HepG2 (cell line): ENCODE data around the gene ACVR1B. TPM values are rescaled to one million over a fixed set of nuclear protein-coding genes. Genes with fewer than 3 reads are reported as not detected.
A peak's percentile ranks its signal among the peaks of the same experiment; 100 is the strongest.

Experiments
- ARHGAP35 ChIP-seq: sonication (generic); formaldehyde crosslinking; IDR thresholded peaks from 2 replicates; pipeline ENCODE4 v1.9.0; 2022; ENCODE audit warnings: mild to moderate bottlenecking, inconsistent platforms, moderate library complexity, missing genetic modification reagents, borderline replicate concordance
- HMG20A ChIP-seq: IDR thresholded peaks from 2 replicates; pipeline ENCODE4 v1.6.1; 2016; ENCODE audit warnings: borderline replicate concordance
- NFIC ChIP-seq: IDR thresholded peaks from 2 replicates; pipeline ENCODE4 v1.6.1; 2012; ENCODE audit warnings: mild to moderate bottlenecking, low read length, inconsistent platforms
- NONO ChIP-seq, 2 experiments: fragments of 450-650 bp in 1 of 2; sonication (generic) in 1 of 2; formaldehyde crosslinking in 1 of 2; IDR thresholded peaks in 1 of 2; conservative IDR thresholded peaks in 1 of 2; 2 replicates each; pipeline versions ENCODE4 v1.6.1 to v1.8.0; 2017 to 2022; ENCODE audit warnings: mild to moderate bottlenecking in 1 of 2, missing genetic modification reagents in 1 of 2, moderate library complexity in 1 of 2
- NRL ChIP-seq: sonication (generic); formaldehyde crosslinking; IDR thresholded peaks from 2 replicates; pipeline ENCODE4 v1.5.0; 2020; ENCODE audit warnings: missing genetic modification reagents, mild to moderate bottlenecking, moderate library complexity, borderline replicate concordance
- POLR2G ChIP-seq: fragments of 200-400 bp; formaldehyde crosslinking; IDR thresholded peaks from 2 replicates; pipeline ENCODE4 v1.6.1; 2018; ENCODE audit warnings: mild to moderate bottlenecking, low read depth, low read length, moderate library complexity
- SALL1 ChIP-seq: sonication (generic); formaldehyde crosslinking; IDR thresholded peaks from 2 replicates; pipeline ENCODE4 v1.8.0; 2022; ENCODE audit warnings: mild to moderate bottlenecking, missing genetic modification reagents
- SIX1 ChIP-seq: sonication (generic); formaldehyde crosslinking; IDR thresholded peaks from 2 replicates; pipeline ENCODE4 v1.4.0; 2020; ENCODE audit warnings: missing genetic modification reagents, borderline replicate concordance
- SNAI1 ChIP-seq: sonication (generic); formaldehyde crosslinking; IDR thresholded peaks from 2 replicates; pipeline ENCODE4 v1.5.0; 2020; ENCODE audit warnings: mild to moderate bottlenecking, missing genetic modification reagents, borderline replicate concordance
- SOX13 ChIP-seq, 3 experiments: fragments of 450-650 bp in 1 of 3; sonication (generic) in 1 of 3; formaldehyde crosslinking in 1 of 3; IDR thresholded peaks in 2 of 3; conservative IDR thresholded peaks in 1 of 3; 2 replicates each; pipeline versions ENCODE4 v1.5.0 to v1.6.1; 2016 to 2020; ENCODE audit warnings: antibody characterized with exemption in 1 of 3, mild to moderate bottlenecking in 1 of 3, missing compliant biosample characterization in 1 of 3, missing genetic modification reagents in 1 of 3, moderate library complexity in 1 of 3
- TRIM24 ChIP-seq: sonication (generic); formaldehyde crosslinking; IDR thresholded peaks from 2 replicates; pipeline ENCODE4 v1.8.0; 2022; ENCODE audit warnings: mild to moderate bottlenecking, missing genetic modification reagents
- ZBTB7A ChIP-seq: sonication (generic); formaldehyde crosslinking; IDR thresholded peaks from 2 replicates; pipeline ENCODE4 v1.8.0; 2022; ENCODE audit warnings: mild to moderate bottlenecking, missing genetic modification reagents
- ZNF607 ChIP-seq: sonication (generic); formaldehyde crosslinking; IDR thresholded peaks from 2 replicates; pipeline ENCODE4 v1.5.1; 2020; ENCODE audit warnings: missing genetic modification reagents, mild to moderate bottlenecking, borderline replicate concordance
- ZNF891 ChIP-seq: sonication (generic); formaldehyde crosslinking; IDR thresholded peaks from 2 replicates; pipeline ENCODE4 v1.5.0; 2020; ENCODE audit warnings: mild to moderate bottlenecking, missing genetic modification reagents
- polyA plus RNA-seq, 8 experiments: library from polyadenylated mRNA; depleted of rRNA in 3 of 8; stranded (reverse) in 7 of 8; unstranded in 1 of 8; fragments of >200 nt; fragmentation: Illumina TruSeq in 4 of 8; extraction: Trizol in 4 of 8; gene quantifications; 2 replicates each; pipeline versions ENCODE4 v1.2.1 to v1.2.3, GENCODE V29; 2011 to 2016; ENCODE audit warnings: low read depth in 4 of 8, missing spikeins in 1 of 8, mixed read lengths in 1 of 8; ENCODE audit not compliant: insufficient read depth in 1 of 8
- total RNA-seq, 5 experiments: library from RNA; depleted of rRNA; stranded (reverse); fragments of >200 nt; fragmentation: Illumina TruSeq; extraction: Trizol; gene quantifications; 2 replicates each; pipeline ENCODE4 v1.2.3, GENCODE V29; 2016; ENCODE audit warnings: low read depth in 1 of 5
- TF ChIP-seq, protein P1 (sequence below): sonication (generic); formaldehyde crosslinking; IDR thresholded peaks from 2 replicates; pipeline ENCODE4 v1.4.0; 2020; ENCODE audit warnings: missing genetic modification reagents
- TF ChIP-seq, protein P2 (sequence below): sonication (generic); formaldehyde crosslinking; IDR thresholded peaks from 2 replicates; pipeline ENCODE4 v1.4.0; 2020; ENCODE audit warnings: low read depth, mild to moderate bottlenecking, missing genetic modification reagents
- TF ChIP-seq, protein P3 (sequence below): sonication (generic); formaldehyde crosslinking; IDR thresholded peaks from 2 replicates; pipeline ENCODE4; 2020; ENCODE audit warnings: missing genetic modification reagents, mild to moderate bottlenecking, borderline replicate concordance
- TF ChIP-seq, protein P4 (sequence below): sonication (generic); formaldehyde crosslinking; conservative IDR thresholded peaks from 2 replicates; pipeline ENCODE4 v1.8.0; 2022; ENCODE audit warnings: missing genetic modification reagents

ACVR1B gene
- total and polyA plus RNA-seq, 2 of the 13 experiments (the other 11 are each of a cell fraction or from before 2014, with no cell fraction given), result 8.9 to 12.1 TPM

DNA sequence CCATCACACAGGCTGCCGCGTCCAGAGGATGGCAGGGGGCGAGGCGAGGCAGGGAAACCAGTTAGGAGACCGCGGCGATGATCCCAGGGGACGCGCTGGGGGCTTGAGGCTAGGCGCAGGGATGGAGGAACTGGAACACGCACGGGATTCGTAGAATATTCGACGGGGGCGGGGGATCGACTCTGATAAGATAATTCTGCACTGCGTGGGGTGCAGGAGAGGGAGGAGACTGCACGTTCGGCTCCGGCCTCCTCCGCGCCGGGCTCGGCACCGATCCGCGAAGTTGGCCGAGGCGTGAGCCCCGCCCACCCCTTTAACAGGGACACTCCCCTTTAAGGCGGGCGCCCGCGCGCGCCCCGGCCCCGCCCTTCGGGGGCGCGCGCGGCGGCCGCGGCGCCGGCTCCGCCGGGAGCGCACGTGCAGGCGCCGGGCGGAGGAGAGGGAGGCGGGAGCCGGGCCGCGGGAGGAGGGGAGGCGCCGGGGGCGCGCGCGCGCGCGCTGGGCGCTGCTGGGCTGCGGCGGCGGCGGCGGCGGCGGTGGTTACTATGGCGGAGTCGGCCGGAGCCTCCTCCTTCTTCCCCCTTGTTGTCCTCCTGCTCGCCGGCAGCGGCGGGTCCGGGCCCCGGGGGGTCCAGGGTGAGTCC lies at the start of gene ACVR1B (continued):
- TF ChIP-seq, protein P1, sequence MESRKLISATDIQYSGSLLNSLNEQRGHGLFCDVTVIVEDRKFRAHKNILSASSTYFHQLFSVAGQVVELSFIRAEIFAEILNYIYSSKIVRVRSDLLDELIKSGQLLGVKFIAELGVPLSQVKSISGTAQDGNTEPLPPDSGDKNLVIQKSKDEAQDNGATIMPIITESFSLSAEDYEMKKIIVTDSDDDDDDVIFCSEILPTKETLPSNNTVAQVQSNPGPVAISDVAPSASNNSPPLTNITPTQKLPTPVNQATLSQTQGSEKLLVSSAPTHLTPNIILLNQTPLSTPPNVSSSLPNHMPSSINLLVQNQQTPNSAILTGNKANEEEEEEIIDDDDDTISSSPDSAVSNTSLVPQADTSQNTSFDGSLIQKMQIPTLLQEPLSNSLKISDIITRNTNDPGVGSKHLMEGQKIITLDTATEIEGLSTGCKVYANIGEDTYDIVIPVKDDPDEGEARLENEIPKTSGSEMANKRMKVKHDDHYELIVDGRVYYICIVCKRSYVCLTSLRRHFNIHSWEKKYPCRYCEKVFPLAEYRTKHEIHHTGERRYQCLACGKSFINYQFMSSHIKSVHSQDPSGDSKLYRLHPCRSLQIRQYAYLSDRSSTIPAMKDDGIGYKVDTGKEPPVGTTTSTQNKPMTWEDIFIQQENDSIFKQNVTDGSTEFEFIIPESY (CRISPR knock-in tag), result no peak
- TF ChIP-seq SOX13 (IDR thresholded peaks at IDR 0.05), result no peak
- 0 out of 4 replicates have a peak, but pooled peaks of 1 of the 2 experiments have one; percentile 7 for TF ChIP-seq SOX13 (CRISPR knock-in tag; conservative IDR thresholded peaks at IDR 0.05 in 1 of 2, IDR thresholded peaks at IDR 0.05 in 1 of 2)
- peak; percentile 35; the same call in 1 of the 2 replicates for TF ChIP-seq ZNF607
- TF ChIP-seq, protein P2, sequence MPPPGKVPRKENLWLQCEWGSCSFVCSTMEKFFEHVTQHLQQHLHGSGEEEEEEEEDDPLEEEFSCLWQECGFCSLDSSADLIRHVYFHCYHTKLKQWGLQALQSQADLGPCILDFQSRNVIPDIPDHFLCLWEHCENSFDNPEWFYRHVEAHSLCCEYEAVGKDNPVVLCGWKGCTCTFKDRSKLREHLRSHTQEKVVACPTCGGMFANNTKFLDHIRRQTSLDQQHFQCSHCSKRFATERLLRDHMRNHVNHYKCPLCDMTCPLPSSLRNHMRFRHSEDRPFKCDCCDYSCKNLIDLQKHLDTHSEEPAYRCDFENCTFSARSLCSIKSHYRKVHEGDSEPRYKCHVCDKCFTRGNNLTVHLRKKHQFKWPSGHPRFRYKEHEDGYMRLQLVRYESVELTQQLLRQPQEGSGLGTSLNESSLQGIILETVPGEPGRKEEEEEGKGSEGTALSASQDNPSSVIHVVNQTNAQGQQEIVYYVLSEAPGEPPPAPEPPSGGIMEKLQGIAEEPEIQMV (CRISPR knock-in tag), result no peak
- no peak for TF ChIP-seq NFIC
- TF ChIP-seq, protein P3, sequence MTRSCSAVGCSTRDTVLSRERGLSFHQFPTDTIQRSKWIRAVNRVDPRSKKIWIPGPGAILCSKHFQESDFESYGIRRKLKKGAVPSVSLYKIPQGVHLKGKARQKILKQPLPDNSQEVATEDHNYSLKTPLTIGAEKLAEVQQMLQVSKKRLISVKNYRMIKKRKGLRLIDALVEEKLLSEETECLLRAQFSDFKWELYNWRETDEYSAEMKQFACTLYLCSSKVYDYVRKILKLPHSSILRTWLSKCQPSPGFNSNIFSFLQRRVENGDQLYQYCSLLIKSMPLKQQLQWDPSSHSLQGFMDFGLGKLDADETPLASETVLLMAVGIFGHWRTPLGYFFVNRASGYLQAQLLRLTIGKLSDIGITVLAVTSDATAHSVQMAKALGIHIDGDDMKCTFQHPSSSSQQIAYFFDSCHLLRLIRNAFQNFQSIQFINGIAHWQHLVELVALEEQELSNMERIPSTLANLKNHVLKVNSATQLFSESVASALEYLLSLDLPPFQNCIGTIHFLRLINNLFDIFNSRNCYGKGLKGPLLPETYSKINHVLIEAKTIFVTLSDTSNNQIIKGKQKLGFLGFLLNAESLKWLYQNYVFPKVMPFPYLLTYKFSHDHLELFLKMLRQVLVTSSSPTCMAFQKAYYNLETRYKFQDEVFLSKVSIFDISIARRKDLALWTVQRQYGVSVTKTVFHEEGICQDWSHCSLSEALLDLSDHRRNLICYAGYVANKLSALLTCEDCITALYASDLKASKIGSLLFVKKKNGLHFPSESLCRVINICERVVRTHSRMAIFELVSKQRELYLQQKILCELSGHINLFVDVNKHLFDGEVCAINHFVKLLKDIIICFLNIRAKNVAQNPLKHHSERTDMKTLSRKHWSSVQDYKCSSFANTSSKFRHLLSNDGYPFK (CRISPR knock-in tag), result peak; percentile 52; the same call in 1 of the 2 replicates
- 0 out of 2 replicates have a peak, but pooled peaks have one; percentile 39 for TF ChIP-seq ZNF891 (CRISPR knock-in tag)
- TF ChIP-seq, protein P4, sequence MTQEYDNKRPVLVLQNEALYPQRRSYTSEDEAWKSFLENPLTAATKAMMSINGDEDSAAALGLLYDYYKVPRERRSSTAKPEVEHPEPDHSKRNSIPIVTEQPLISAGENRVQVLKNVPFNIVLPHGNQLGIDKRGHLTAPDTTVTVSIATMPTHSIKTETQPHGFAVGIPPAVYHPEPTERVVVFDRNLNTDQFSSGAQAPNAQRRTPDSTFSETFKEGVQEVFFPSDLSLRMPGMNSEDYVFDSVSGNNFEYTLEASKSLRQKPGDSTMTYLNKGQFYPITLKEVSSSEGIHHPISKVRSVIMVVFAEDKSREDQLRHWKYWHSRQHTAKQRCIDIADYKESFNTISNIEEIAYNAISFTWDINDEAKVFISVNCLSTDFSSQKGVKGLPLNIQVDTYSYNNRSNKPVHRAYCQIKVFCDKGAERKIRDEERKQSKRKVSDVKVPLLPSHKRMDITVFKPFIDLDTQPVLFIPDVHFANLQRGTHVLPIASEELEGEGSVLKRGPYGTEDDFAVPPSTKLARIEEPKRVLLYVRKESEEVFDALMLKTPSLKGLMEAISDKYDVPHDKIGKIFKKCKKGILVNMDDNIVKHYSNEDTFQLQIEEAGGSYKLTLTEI (CRISPR knock-in tag), result no peak
- peak; percentile 48; the same call in 1 of the 2 replicates for TF ChIP-seq NRL (CRISPR knock-in tag)
- TF ChIP-seq SNAI1 (CRISPR knock-in tag), result no peak
- TF ChIP-seq HMG20A (CRISPR knock-in tag), result no peak
- peak; percentile 11; the same call in 1 of the 2 replicates for TF ChIP-seq POLR2G
- no peak for TF ChIP-seq NONO (IDR thresholded peaks at IDR 0.05)
- 0 out of 2 replicates have a peak, but pooled peaks have one; percentile 21 for TF ChIP-seq NONO (CRISPR knock-in tag; conservative IDR thresholded peaks at IDR 0.05)
- no peak for TF ChIP-seq ZBTB7A
- no peak for TF ChIP-seq SIX1 (CRISPR knock-in tag)
- no peak for TF ChIP-seq ARHGAP35
- no peak for TF ChIP-seq TRIM24 (CRISPR knock-in tag)
- TF ChIP-seq SALL1 (CRISPR knock-in tag), result peak; percentile 63
